HG03025 (cell line): ENCODE measurements around the gene UNKL.

Source experiments
- ATAC-seq: cut with Tn5 transposase; IDR thresholded peaks from one replicate; pipeline ENCODE4 v1.9.1; 2021; ENCODE audit warnings: mild to moderate bottlenecking, moderate library complexity; ENCODE audit not compliant: unreplicated experiment, low FRiP score

The UNKL gene

GRCh38 chr16:1379304-1380076 lies 35.0 kb downstream of the UNKL start:
- no peak for ATAC-seq

GRCh38 chr16:1378804-1379303 lies 35.6 kb downstream of the UNKL start:
- ATAC-seq: no peak

GRCh38 chr16:1378087-1378803 lies 36.3 kb downstream of the UNKL start:
- no peak for ATAC-seq

- ATAC-seq: no peak
These were observed 37.0 kb downstream of the UNKL start for GRCh38 chr16:1377406-1378010.

- no peak for ATAC-seq
These were observed 38.6 kb downstream of the UNKL start for GRCh38 chr16:1375741-1376410.

GRCh38 chr16:1375298-1375640 lies 39.2 kb downstream of the UNKL start:
- no peak for ATAC-seq

- no peak for ATAC-seq
These were observed 39.8 kb downstream of the UNKL start for GRCh38 chr16:1374418-1375297.

GRCh38 chr16:1372292-1372950 lies 42.1 kb downstream of the UNKL start:
- ATAC-seq: no peak

- ATAC-seq: no peak
These were observed 43.2 kb downstream of the UNKL start for GRCh38 chr16:1371054-1371978.

- ATAC-seq: no peak
These were observed 46.9 kb downstream of the UNKL start for GRCh38 chr16:1367486-1368174.

GRCh38 chr16:1366712-1367299 lies 47.7 kb downstream of the UNKL start:
- ATAC-seq: no peak

GRCh38 chr16:1366060-1366711 lies 48.3 kb downstream of the UNKL start:
- no peak for ATAC-seq

GRCh38 chr16:1364510-1364909 lies 50.0 kb downstream of the UNKL start:
- no peak for ATAC-seq

GRCh38 chr16:1363501-1364041 lies 50.9 kb downstream of the UNKL start:
- no peak for ATAC-seq

- no peak for ATAC-seq
These were observed 51.7 kb downstream of the UNKL start for GRCh38 chr16:1362807-1363206.

- ATAC-seq: no peak
These were observed 52.7 kb downstream of the UNKL start for GRCh38 chr16:1361685-1362360.
